Astrocyte (in vitro differentiated cells and primary cell): ENCODE results near the gene ARNT2. TPM values are rescaled to one million over a fixed set of nuclear protein-coding genes. Genes with fewer than 3 reads are reported as not detected.

Experiments
- DNase-seq: peaks from one replicate; pipeline ENCODE4 v3.0.0-alpha.2; 2010; ENCODE audit warnings: low read depth
- FAIRE-seq: peaks from 2 replicates; lab custom pipeline; 2011; peaks lifted over from hg19 to GRCh38; lab: Jason Lieb, UNC
- H2AFZ ChIP-seq: 2 replicates; pipeline ENCODE4 v1.6.0; 2012; ENCODE audit warnings: low read depth, low read length, inconsistent platforms
- H3K27ac ChIP-seq: 2 replicates; pipeline ENCODE4 v1.5.1; 2011; ENCODE audit warnings: low read depth, low read length, inconsistent platforms
- H3K27me3 ChIP-seq: 2 replicates; pipeline ENCODE4 v1.6.0; 2011; ENCODE audit warnings: low read length, inconsistent platforms; ENCODE audit not compliant: insufficient read depth
- H3K36me3 ChIP-seq: 2 replicates; pipeline ENCODE4 v1.5.1; 2011; ENCODE audit warnings: low read length, inconsistent platforms; ENCODE audit not compliant: insufficient read depth
- H3K4me1 ChIP-seq: 2 replicates; pipeline ENCODE4 v1.5.1; 2011; ENCODE audit warnings: low read length, inconsistent platforms; ENCODE audit not compliant: insufficient read depth
- H3K4me2 ChIP-seq: 2 replicates; pipeline ENCODE4 v1.6.0; 2012; ENCODE audit warnings: low read length, inconsistent platforms
- H3K4me3 ChIP-seq: 2 replicates; pipeline ENCODE4 v1.5.1; 2011; ENCODE audit warnings: low read depth, mild to moderate bottlenecking, low read length, inconsistent platforms; ENCODE audit not compliant: insufficient read depth
- H3K79me2 ChIP-seq: 2 replicates; pipeline ENCODE4 v1.6.0; 2012; ENCODE audit warnings: mild to moderate bottlenecking, low read length, inconsistent platforms; ENCODE audit not compliant: insufficient read depth
- H3K9ac ChIP-seq: 2 replicates; pipeline ENCODE4 v1.6.0; 2012; ENCODE audit warnings: mild to moderate bottlenecking, low read length, inconsistent platforms
- H3K9me3 ChIP-seq: 2 replicates; pipeline ENCODE4 v1.5.1; 2012; ENCODE audit warnings: low read depth, mild to moderate bottlenecking, low read length, inconsistent platforms; ENCODE audit not compliant: insufficient read depth
- H4K20me1 ChIP-seq: 2 replicates; pipeline ENCODE4 v1.6.0; 2012; ENCODE audit warnings: low read length, inconsistent platforms; ENCODE audit not compliant: insufficient read depth
- H3K27ac Mint-ChIP-seq: one replicate; pipeline ENCODE4 v1.8.0; 2021; ENCODE audit warnings: mild to moderate bottlenecking, mixed read lengths; ENCODE audit not compliant: unreplicated experiment
- H3K27me3 Mint-ChIP-seq: one replicate; pipeline ENCODE4 v1.8.0; 2021; ENCODE audit warnings: low read depth, mixed read lengths; ENCODE audit not compliant: unreplicated experiment
- H3K36me3 Mint-ChIP-seq: one replicate; pipeline ENCODE4 v1.8.0; 2021; ENCODE audit warnings: low read depth, mixed read lengths; ENCODE audit not compliant: unreplicated experiment
- H3K4me1 Mint-ChIP-seq: one replicate; pipeline ENCODE4 v1.8.0; 2021; ENCODE audit warnings: low read depth, mixed read lengths; ENCODE audit not compliant: unreplicated experiment
- H3K4me3 Mint-ChIP-seq: one replicate; pipeline ENCODE4 v1.8.0; 2021; ENCODE audit warnings: mild to moderate bottlenecking, moderate library complexity, mixed read lengths; ENCODE audit not compliant: unreplicated experiment
- H3K9me3 Mint-ChIP-seq: one replicate; pipeline ENCODE4 v1.8.0; 2021; ENCODE audit warnings: mild to moderate bottlenecking, mixed read lengths; ENCODE audit not compliant: unreplicated experiment
- CTCF ChIP-seq: IDR thresholded peaks from 2 replicates; pipeline ENCODE4 v1.5.1; 2011; ENCODE audit warnings: low read depth, mild to moderate bottlenecking, inconsistent platforms, low read length, moderate library complexity; ENCODE audit not compliant: insufficient read depth
- EZH2 ChIP-seq: IDR thresholded peaks from 2 replicates; pipeline ENCODE4 v1.6.1; 2012; ENCODE audit warnings: mild to moderate bottlenecking, low read length, inconsistent platforms; ENCODE audit not compliant: insufficient read depth
- total RNA-seq: library from RNA; stranded (reverse); gene quantifications from 2 replicates; pipeline ENCODE4 v1.2.1, GENCODE V29; 2021

The ARNT2 gene
- total RNA-seq, 1 donor from 2014 or later = 3.5 TPM

- Histone ChIP-seq H3K79me2 (no peaks in the 10 kb centered on the region), H3K4me1 (no peaks in the 10 kb centered on the region), H3K4me3 (no peak overlapping the region), H3K9ac (no peak overlapping the region), H3K27ac (no peak overlapping the region), H3K36me3 (no peaks in the 10 kb centered on the region), H2AFZ (no peak overlapping the region), H3K9me3 (no peaks in the 10 kb centered on the region), H3K27me3 (peaks cover 12% of the 10 kb centered on the region), H4K20me1 (no peaks in the 10 kb centered on the region), H3K4me2 (no peak overlapping the region)
- DNase-seq (no peak), FAIRE-seq (no peak)
- no peak for TF ChIP-seq CTCF
- no peak for TF ChIP-seq EZH2
- Mint-ChIP-seq H3K4me3 (no peak overlapping the region), H3K36me3 (no peaks in the 10 kb centered on the region), H3K27me3 (peaks cover 18% of the 10 kb centered on the region), H3K4me1 (no peaks in the 10 kb centered on the region), H3K27ac (no peak overlapping the region), H3K9me3 (no peaks in the 10 kb centered on the region)
Observed at GRCh38 chr15:80382285-80382684, 21.9 kb upstream of the ARNT2 start.

- H3K27ac ChIP-seq = no peak overlapping the region
Observed at GRCh38 chr15:80384432-80384831, 19.8 kb upstream of the ARNT2 start.

More at GRCh38 chr15:80384432-80384831, 19.8 kb upstream of the ARNT2 start:
- no peaks in the 10 kb centered on the region for H3K9me3 ChIP-seq
- no peaks in the 10 kb centered on the region for H4K20me1 ChIP-seq
- Mint-ChIP-seq H3K4me3 (no peak overlapping the region), H3K36me3 (no peaks in the 10 kb centered on the region), H3K27ac (no peak overlapping the region), H3K9me3 (no peaks in the 10 kb centered on the region), H3K27me3 (peaks cover 5% of the 10 kb centered on the region), H3K4me1 (no peaks in the 10 kb centered on the region)
- no peak overlapping the region for H3K4me3 ChIP-seq
- no peak overlapping the region for H3K9ac ChIP-seq
- no peak overlapping the region for H2AFZ ChIP-seq
- FAIRE-seq = no peak
- H3K36me3 ChIP-seq = no peaks in the 10 kb centered on the region
- no peak for DNase-seq
- no peak for TF ChIP-seq EZH2
- TF ChIP-seq CTCF = no peak
- H3K27me3 ChIP-seq = peaks cover 4% of the 10 kb centered on the region
- no peaks in the 10 kb centered on the region for H3K79me2 ChIP-seq
- H3K4me2 ChIP-seq = no peak overlapping the region
- H3K4me1 ChIP-seq = no peaks in the 10 kb centered on the region
